Measurements from ENCODE around the gene ATXN7.

DNA sequence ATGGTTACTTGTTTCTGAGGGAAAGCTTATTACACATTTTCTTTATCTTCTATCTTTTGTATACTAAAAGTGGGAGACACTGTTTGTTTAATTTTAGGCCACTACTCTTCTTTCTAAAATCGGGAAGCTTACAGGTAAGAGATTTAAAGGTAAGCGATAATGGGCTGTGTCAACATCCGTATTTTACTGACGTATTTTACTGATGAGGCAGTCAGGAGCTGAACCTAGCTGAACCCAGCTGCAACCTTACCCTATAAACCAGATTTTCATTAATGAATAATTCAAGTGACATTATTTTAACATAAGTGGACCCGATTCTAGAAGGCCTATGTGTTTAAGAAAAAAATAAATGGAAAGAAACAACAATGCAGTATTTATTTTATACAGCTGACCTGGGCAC lies 146.5 kb downstream of the ATXN7 start:
- TF ChIP-seq ZZZ3 (IDR thresholded peaks at IDR 0.05; ENCODE audit: control insufficient read depth, insufficient read length, low read depth) (no peak), ATF7 (IDR thresholded peaks at IDR 0.05; ENCODE audit: low read depth) (no peak), IKZF2 (IDR thresholded peaks at IDR 0.05) (no peak)
- TF ChIP-seq, protein P1, sequence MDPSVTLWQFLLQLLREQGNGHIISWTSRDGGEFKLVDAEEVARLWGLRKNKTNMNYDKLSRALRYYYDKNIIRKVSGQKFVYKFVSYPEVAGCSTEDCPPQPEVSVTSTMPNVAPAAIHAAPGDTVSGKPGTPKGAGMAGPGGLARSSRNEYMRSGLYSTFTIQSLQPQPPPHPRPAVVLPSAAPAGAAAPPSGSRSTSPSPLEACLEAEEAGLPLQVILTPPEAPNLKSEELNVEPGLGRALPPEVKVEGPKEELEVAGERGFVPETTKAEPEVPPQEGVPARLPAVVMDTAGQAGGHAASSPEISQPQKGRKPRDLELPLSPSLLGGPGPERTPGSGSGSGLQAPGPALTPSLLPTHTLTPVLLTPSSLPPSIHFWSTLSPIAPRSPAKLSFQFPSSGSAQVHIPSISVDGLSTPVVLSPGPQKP (IDR thresholded peaks at IDR 0.05; ENCODE audit: low read depth, low read length) = no peak
- TF ChIP-seq, protein P2, sequence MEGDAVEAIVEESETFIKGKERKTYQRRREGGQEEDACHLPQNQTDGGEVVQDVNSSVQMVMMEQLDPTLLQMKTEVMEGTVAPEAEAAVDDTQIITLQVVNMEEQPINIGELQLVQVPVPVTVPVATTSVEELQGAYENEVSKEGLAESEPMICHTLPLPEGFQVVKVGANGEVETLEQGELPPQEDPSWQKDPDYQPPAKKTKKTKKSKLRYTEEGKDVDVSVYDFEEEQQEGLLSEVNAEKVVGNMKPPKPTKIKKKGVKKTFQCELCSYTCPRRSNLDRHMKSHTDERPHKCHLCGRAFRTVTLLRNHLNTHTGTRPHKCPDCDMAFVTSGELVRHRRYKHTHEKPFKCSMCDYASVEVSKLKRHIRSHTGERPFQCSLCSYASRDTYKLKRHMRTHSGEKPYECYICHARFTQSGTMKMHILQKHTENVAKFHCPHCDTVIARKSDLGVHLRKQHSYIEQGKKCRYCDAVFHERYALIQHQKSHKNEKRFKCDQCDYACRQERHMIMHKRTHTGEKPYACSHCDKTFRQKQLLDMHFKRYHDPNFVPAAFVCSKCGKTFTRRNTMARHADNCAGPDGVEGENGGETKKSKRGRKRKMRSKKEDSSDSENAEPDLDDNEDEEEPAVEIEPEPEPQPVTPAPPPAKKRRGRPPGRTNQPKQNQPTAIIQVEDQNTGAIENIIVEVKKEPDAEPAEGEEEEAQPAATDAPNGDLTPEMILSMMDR (IDR thresholded peaks at IDR 0.05 in 2 of 3, conservative IDR thresholded peaks at IDR 0.05 in 1 of 3; ENCODE audit: control insufficient read depth in 2 of 3, extremely low read depth in 1 of 3, insufficient read depth in 1 of 3, low read depth in 3 of 3, low read length in 3 of 3) = no peak

Data from GM12878 (cell line).